Gastroesophageal sphincter (tissue), 3 donors: ENCODE measurements around the gene LDLRAD4.

Experiments used
- EP300 ChIP-seq: sonication (generic); formaldehyde crosslinking; IDR thresholded peaks from one replicate; pipeline ENCODE4 v1.6.1; 2017; ENCODE audit warnings: antibody characterized with exemption, mild to moderate bottlenecking
- POLR2A ChIP-seq, 2 donors: fragments of 450-650 bp; IDR thresholded peaks; one replicate each; pipeline ENCODE4 v1.6.1; 2017; ENCODE audit warnings: antibody characterized with exemption in 2 of 2, mild to moderate bottlenecking in 2 of 2, moderate library complexity in 1 of 2
- TF ChIP-seq, protein P1 (sequence below), 4 experiments: fragments of 200-600 bp in 2 of 4; fragments of 450-650 bp in 2 of 4; sonication (generic) in 1 of 4; IDR thresholded peaks; one replicate each; pipeline ENCODE4 v1.5.1; 2017 to 2019; ENCODE audit warnings: antibody characterized with exemption in 4 of 4, mild to moderate bottlenecking in 2 of 4, moderate library complexity in 2 of 4

GRCh38 chr18:13175754-13176210, 42.8 kb upstream of the LDLRAD4 start:
- no peak for TF ChIP-seq POLR2A (IDR thresholded peaks at IDR 0.05)
- TF ChIP-seq, protein P1, sequence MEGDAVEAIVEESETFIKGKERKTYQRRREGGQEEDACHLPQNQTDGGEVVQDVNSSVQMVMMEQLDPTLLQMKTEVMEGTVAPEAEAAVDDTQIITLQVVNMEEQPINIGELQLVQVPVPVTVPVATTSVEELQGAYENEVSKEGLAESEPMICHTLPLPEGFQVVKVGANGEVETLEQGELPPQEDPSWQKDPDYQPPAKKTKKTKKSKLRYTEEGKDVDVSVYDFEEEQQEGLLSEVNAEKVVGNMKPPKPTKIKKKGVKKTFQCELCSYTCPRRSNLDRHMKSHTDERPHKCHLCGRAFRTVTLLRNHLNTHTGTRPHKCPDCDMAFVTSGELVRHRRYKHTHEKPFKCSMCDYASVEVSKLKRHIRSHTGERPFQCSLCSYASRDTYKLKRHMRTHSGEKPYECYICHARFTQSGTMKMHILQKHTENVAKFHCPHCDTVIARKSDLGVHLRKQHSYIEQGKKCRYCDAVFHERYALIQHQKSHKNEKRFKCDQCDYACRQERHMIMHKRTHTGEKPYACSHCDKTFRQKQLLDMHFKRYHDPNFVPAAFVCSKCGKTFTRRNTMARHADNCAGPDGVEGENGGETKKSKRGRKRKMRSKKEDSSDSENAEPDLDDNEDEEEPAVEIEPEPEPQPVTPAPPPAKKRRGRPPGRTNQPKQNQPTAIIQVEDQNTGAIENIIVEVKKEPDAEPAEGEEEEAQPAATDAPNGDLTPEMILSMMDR (IDR thresholded peaks at IDR 0.05), result no peak
- no peak for TF ChIP-seq EP300
